Fibroblast of lung (primary cell): Measurements from ENCODE around the gene SEMA5A.

Experiments used
- CTCF ChIP-seq, 2 donors: IDR thresholded peaks in 1 of 2; conservative IDR thresholded peaks in 1 of 2; 1 replicate in 1 of 2; 2 replicates in 1 of 2; pipeline ENCODE4 v1.5.1; 2011 to 2012; ENCODE audit warnings: low read length in 2 of 2, control low read depth in 1 of 2, inconsistent platforms in 1 of 2, low read depth in 1 of 2, mild to moderate bottlenecking in 1 of 2
- EZH2 ChIP-seq: IDR thresholded peaks from 2 replicates; pipeline ENCODE4 v1.5.1; 2012; ENCODE audit warnings: low read length, control low read depth, mild to moderate bottlenecking; ENCODE audit errors: missing control alignments

- TF ChIP-seq CTCF (conservative IDR thresholded peaks at IDR 0.05 in 1 of 2, IDR thresholded peaks at IDR 0.05 in 1 of 2; ENCODE audit: low read depth in 1 of 2, low read length in 2 of 2) (no peak), EZH2 (no peak)
Observed at GRCh38 chr5:9507974-9508373, 37.9 kb downstream of the SEMA5A start.
